WTC11 (cell line): ENCODE results near the gene NOS1. TPM values are rescaled to one million over a fixed set of nuclear protein-coding genes. Genes with fewer than 3 reads are reported as not detected.

Source experiments
- ATAC-seq: fragments of 200-7000 bp; cut with Tn5 transposase; 2 replicates; pipeline ENCODE4 v1.10.0; 2021; ENCODE audit warnings: mild to moderate bottlenecking, moderate library complexity
- CTCF ChIA-PET: fragments of 300-600 bp; sonication (Branson Sonifier 250); formaldehyde crosslinking; loops from one replicate; lab custom pipeline; 2021; ENCODE audit warnings: antibody characterized with exemption; lab: Charles Lee
- POLR2A ChIA-PET: fragments of 350-600 bp; sonication (Branson Sonifier 250); formaldehyde crosslinking; loops from one replicate; lab custom pipeline; 2021; ENCODE audit warnings: antibody characterized with exemption; lab: Charles Lee
- DNase-seq: peaks from one replicate; pipeline ENCODE4 v3.0.0; 2021; ENCODE audit warnings: low spot score
- H3K27ac Mint-ChIP-seq: 2 replicates; pipeline ENCODE4 v1.8.0; 2021; ENCODE audit warnings: mixed read lengths
- H3K27me3 Mint-ChIP-seq: 2 replicates; pipeline ENCODE4 v1.8.0; 2021; ENCODE audit warnings: low read depth, mild to moderate bottlenecking, moderate library complexity, mixed read lengths
- H3K36me3 Mint-ChIP-seq: 2 replicates; pipeline ENCODE4 v1.8.0; 2021; ENCODE audit warnings: mixed read lengths
- H3K4me1 Mint-ChIP-seq: 2 replicates; pipeline ENCODE4 v1.8.0; 2022; ENCODE audit warnings: mixed read lengths
- H3K4me3 Mint-ChIP-seq: 2 replicates; pipeline ENCODE4 v1.8.0; 2021; ENCODE audit warnings: mild to moderate bottlenecking, moderate library complexity, mixed read lengths
- H3K9me3 Mint-ChIP-seq: 2 replicates; pipeline ENCODE4 v1.8.0; 2021; ENCODE audit warnings: mixed read lengths
- E2F4 ChIP-seq: sonication (generic); formaldehyde crosslinking; IDR thresholded peaks from 2 replicates; pipeline ENCODE4 v1.8.1; 2022; ENCODE audit warnings: low read depth, mild to moderate bottlenecking, moderate library complexity, missing genetic modification reagents, borderline replicate concordance
- EMX1 ChIP-seq: fragments of 250-450 bp; sonication (Bioruptor Pico); IDR thresholded peaks from 2 replicates; pipeline ENCODE4 v1.8.0; 2021; ENCODE audit warnings: mild to moderate bottlenecking
- FOXP4 ChIP-seq: sonication (generic); formaldehyde crosslinking; IDR thresholded peaks from 2 replicates; pipeline ENCODE4 v1.8.0; 2022; ENCODE audit warnings: mild to moderate bottlenecking, missing genetic modification reagents
- IRF1 ChIP-seq: sonication (generic); formaldehyde crosslinking; IDR thresholded peaks from 2 replicates; pipeline ENCODE4 v1.8.0; 2023; ENCODE audit warnings: missing genetic modification reagents
- MXD4 ChIP-seq: fragments of 250-450 bp; sonication (Bioruptor Pico); IDR thresholded peaks from 2 replicates; pipeline ENCODE4 v1.8.0; 2021; ENCODE audit warnings: mild to moderate bottlenecking, moderate library complexity, borderline replicate concordance
- NFE2L1 ChIP-seq: sonication (generic); formaldehyde crosslinking; IDR thresholded peaks from 2 replicates; pipeline ENCODE4 v1.8.1; 2023; ENCODE audit warnings: missing genetic modification reagents
- NR1H2 ChIP-seq: sonication (generic); formaldehyde crosslinking; IDR thresholded peaks from 2 replicates; pipeline ENCODE4 v1.9.0; 2021; ENCODE audit warnings: mild to moderate bottlenecking, moderate library complexity, missing genetic modification reagents
- PREB ChIP-seq: sonication (generic); formaldehyde crosslinking; IDR thresholded peaks from 2 replicates; pipeline ENCODE4 v1.8.1; 2022; ENCODE audit warnings: mild to moderate bottlenecking, missing genetic modification reagents, moderate library complexity, borderline replicate concordance
- ZNF219 ChIP-seq: sonication (generic); formaldehyde crosslinking; IDR thresholded peaks from 2 replicates; pipeline ENCODE4 v1.8.0; 2023; ENCODE audit warnings: missing genetic modification reagents, mild to moderate bottlenecking, borderline replicate concordance
- ZNF423 ChIP-seq: fragments of 250-450 bp; sonication (Bioruptor Pico); IDR thresholded peaks from 2 replicates; pipeline ENCODE4 v2.1.2; 2022; ENCODE audit warnings: mild to moderate bottlenecking, moderate library complexity
- ZNF532 ChIP-seq: fragments of 250-450 bp; sonication (Bioruptor Pico); IDR thresholded peaks from 2 replicates; pipeline ENCODE4 v1.9.0; 2021; ENCODE audit warnings: mild to moderate bottlenecking, borderline replicate concordance
- total RNA-seq: library from RNA; stranded (reverse); gene quantifications from 3 replicates; pipeline ENCODE4 v1.2.3, GENCODE V29; 2021
- TF ChIP-seq, protein P1 (sequence below): fragments of 250-450 bp; sonication (Bioruptor Pico); IDR thresholded peaks from 2 replicates; pipeline ENCODE4 v2.1.2; 2022; ENCODE audit warnings: mild to moderate bottlenecking, moderate library complexity
- TF ChIP-seq, protein P2 (sequence below): fragments of 250-450 bp; sonication (Bioruptor Pico); conservative IDR thresholded peaks from 2 replicates; pipeline ENCODE4 v1.9.0; 2021; ENCODE audit warnings: mild to moderate bottlenecking
- TF ChIP-seq, protein P3 (sequence below): sonication (generic); formaldehyde crosslinking; IDR thresholded peaks from 2 replicates; pipeline ENCODE4 v1.8.0; 2023; ENCODE audit warnings: mild to moderate bottlenecking, missing genetic modification reagents

NOS1 gene
- total RNA-seq, 1 experiment from 2014 or later, result 4.5 TPM

GRCh38 chr12:117313926-117314325, 47.5 kb downstream of the NOS1 start:
- Mint-ChIP-seq H3K4me3 (no peak overlapping the region), H3K36me3 (0 out of 2 replicates have a peak, but pooled peaks cover 2% of the 10 kb centered on the region), H3K27ac (no peak overlapping the region), H3K27me3 (no peaks in the 10 kb centered on the region), H3K9me3 (peaks cover 4% of the 10 kb centered on the region), H3K4me1 (no peaks in the 10 kb centered on the region)
- DNase-seq (no peak), ATAC-seq (no peak)
- CTCF ChIA-PET, result no interaction called here
- POLR2A ChIA-PET, result no interaction called here
- TF ChIP-seq ZNF219 (CRISPR knock-in tag) (no peak), IRF1 (CRISPR knock-in tag) (no peak), MXD4 (no peak), NFE2L1 (no peak), ZNF423 (CRISPR knock-in tag) (no peak), ZNF532 (CRISPR knock-in tag) (no peak), PREB (CRISPR knock-in tag) (no peak), E2F4 (CRISPR knock-in tag) (no peak), NR1H2 (CRISPR knock-in tag) (no peak), EMX1 (CRISPR knock-in tag) (no peak), FOXP4 (CRISPR knock-in tag) (no peak)
- TF ChIP-seq, protein P1, sequence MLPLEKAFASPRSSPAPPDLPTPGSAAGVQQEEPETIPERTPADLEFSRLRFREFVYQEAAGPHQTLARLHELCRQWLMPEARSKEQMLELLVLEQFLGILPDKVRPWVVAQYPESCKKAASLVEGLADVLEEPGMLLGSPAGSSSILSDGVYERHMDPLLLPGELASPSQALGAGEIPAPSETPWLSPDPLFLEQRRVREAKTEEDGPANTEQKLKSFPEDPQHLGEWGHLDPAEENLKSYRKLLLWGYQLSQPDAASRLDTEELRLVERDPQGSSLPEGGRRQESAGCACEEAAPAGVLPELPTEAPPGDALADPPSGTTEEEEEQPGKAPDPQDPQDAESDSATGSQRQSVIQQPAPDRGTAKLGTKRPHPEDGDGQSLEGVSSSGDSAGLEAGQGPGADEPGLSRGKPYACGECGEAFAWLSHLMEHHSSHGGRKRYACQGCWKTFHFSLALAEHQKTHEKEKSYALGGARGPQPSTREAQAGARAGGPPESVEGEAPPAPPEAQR (CRISPR knock-in tag), result no peak
- TF ChIP-seq, protein P2, sequence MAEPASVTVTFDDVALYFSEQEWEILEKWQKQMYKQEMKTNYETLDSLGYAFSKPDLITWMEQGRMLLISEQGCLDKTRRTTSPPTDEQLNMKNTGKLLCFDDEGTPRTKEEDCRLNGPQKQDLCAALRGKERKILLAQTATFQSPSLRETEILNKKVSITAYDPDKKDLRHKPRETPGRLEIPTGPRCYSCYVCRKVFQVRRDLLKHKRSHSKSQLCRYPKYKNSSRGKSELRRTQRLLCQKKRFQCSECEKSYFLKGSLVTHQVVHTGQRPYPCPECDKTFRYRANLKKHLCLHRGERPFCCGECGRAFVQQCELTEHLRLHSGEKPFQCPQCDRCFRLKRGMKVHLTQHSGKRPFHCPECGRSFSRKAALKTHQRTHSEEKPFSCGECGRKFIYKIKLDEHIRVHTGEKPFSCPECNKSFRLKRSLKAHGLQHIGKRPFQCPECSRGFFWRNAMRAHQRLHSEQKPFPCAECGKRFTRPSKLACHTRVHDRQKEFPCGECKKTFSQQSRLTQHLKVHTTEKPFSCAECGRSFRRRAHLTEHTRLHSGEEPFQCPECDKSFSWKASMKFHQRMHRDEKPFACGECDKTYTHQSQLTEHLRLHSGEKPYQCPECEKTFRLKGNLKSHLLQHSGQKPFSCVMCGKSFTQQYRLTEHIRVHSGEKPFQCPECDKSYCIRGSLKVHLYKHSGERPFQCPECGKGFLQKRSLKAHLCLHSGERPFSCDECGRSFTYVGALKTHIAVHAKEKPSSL (CRISPR knock-in tag), result no peak
- TF ChIP-seq, protein P3, sequence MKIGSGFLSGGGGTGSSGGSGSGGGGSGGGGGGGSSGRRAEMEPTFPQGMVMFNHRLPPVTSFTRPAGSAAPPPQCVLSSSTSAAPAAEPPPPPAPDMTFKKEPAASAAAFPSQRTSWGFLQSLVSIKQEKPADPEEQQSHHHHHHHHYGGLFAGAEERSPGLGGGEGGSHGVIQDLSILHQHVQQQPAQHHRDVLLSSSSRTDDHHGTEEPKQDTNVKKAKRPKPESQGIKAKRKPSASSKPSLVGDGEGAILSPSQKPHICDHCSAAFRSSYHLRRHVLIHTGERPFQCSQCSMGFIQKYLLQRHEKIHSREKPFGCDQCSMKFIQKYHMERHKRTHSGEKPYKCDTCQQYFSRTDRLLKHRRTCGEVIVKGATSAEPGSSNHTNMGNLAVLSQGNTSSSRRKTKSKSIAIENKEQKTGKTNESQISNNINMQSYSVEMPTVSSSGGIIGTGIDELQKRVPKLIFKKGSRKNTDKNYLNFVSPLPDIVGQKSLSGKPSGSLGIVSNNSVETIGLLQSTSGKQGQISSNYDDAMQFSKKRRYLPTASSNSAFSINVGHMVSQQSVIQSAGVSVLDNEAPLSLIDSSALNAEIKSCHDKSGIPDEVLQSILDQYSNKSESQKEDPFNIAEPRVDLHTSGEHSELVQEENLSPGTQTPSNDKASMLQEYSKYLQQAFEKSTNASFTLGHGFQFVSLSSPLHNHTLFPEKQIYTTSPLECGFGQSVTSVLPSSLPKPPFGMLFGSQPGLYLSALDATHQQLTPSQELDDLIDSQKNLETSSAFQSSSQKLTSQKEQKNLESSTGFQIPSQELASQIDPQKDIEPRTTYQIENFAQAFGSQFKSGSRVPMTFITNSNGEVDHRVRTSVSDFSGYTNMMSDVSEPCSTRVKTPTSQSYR (CRISPR knock-in tag), result no peak
